PC-9 (cell line): ENCODE data around the gene KIAA1671.

Experiments
- CTCF ChIP-seq: fragments of 200-600 bp; sonication (generic); conservative IDR thresholded peaks from 2 replicates; pipeline ENCODE4 v1.6.1; 2017; ENCODE audit warnings: mixed run types, antibody characterized with exemption, mild to moderate bottlenecking, moderate library complexity
- EZH2 ChIP-seq: fragments of 200-600 bp; sonication (generic); IDR thresholded peaks from 2 replicates; pipeline ENCODE4 v1.8.0; 2017; ENCODE audit warnings: antibody characterized with exemption, low read depth

GRCh38 chr22:24926849-24927579, 25.5 kb upstream of the KIAA1671 start:
- TF ChIP-seq EZH2: no peak
- no peak for TF ChIP-seq CTCF
